Medulla oblongata (tissue), 1 donor: ENCODE data around the gene GPLD1.

ENCODE experiments used
- DNase-seq: peaks from one replicate; pipeline ENCODE4 v3.0.0-alpha.2; 2015; ENCODE audit errors: extremely low spot score

Gene GPLD1

DNA sequence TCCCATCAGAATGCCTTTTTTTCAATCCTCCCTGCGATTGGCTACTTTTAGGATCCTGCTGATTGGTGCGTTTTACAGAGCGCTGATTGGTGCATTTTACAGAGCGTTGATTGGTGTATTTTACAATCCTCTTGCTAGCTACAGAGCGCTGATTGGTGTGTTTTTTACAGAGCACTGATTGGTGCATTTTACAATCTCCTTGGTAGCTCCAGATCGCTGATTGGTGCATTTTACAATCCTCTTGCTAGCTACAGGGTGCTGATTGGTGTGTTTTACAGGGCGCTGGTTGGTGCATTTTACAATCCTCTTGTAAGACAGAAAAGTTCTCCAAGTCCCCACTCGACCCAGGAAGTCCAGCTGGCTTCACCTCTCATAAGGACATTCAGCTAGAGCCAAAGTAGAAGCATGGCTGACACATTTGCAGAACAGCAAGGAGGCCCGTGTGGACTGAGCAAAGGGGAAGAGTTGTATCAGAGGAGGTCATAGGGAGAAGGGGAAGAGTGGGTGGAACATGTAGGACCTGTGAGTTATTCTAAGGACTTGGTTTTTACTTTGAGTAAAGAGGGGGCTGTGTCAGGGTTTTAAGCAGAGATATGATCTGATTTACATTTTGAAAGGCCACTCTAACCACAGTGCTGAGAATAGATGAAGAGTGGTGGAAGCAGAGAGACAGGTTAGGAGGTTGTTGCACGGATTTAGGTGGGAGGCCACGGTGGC lies 8.0 kb upstream of the GPLD1 start:
- no peak for DNase-seq

DNA sequence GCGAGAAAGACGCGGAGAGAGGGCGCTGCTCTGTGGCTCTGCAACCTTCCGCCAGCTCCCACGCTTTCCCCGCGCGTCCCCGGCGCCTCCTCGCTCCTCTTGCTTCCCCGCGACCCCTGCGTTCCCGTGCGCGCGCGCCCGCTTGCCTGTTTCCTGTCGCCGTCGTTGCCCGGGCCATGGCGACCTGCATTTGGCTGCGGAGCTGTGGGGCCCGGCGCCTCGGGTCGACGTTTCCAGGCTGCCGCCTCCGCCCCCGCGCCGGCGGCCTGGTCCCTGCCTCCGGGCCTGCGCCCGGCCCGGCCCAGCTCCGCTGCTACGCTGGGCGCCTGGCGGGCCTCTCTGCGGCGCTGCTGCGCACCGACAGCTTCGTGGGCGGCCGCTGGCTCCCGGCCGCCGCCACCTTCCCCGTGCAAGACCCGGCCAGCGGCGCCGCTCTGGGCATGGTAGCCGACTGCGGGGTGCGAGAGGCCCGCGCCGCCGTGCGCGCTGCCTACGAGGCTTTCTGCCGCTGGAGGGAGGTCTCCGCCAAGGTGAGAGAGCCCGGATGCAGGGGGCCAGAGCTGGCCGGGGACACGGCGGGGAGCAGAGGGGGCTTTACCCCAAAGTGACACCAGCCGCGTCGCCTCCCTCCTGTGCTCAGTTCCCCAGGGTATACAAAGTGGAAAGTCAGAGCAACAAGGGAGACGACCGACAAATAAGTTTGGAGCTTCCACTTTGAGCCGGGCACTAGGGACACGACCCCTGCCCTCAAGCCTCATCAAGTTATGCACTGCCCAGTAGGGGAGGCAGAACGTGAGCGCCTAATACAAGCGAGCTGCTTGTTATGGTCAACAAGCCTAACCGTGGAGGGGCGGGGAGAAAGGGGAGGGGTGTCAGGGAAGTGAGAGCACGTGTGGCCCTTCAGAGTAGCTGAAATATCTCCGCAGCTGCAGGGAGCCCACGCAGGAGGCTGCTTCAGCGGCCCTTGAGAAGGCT lies 5.7 kb upstream of the GPLD1 start, which contains the start of gene ALDH5A1:
ALDH5A1 (plus strand) TSS at position 149 of the 975 bp plus-strand sequence; CDS start at position 177, 28 bp downstream.
- peak; percentile 45 for DNase-seq

- no peak for DNase-seq
These were observed 4.8 kb upstream of the GPLD1 start for GRCh38 chr6:24493945-24494820.

- no peak for DNase-seq
These were observed 3.1 kb upstream of the GPLD1 start for GRCh38 chr6:24492475-24492874.

DNA sequence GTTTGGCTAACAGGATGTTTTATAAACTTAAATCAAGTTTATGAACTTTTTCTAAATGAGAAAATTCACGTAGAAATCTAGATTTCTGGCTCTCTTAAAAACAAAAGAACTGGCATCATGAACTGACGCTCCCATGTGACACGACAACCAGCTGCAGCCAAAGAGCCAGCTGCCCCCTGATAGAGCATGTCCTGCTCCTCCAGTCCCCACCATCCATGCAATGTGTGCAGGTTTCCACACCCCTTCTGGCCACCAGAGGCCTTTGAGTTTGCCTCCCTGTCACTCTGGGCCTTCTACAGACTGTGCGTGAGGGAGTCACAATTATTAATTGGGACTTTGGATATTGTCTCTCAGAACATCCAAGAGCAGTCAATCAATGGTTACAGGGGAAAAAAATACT lies 1.6 kb upstream of the GPLD1 start:
- no peak for DNase-seq

DNA sequence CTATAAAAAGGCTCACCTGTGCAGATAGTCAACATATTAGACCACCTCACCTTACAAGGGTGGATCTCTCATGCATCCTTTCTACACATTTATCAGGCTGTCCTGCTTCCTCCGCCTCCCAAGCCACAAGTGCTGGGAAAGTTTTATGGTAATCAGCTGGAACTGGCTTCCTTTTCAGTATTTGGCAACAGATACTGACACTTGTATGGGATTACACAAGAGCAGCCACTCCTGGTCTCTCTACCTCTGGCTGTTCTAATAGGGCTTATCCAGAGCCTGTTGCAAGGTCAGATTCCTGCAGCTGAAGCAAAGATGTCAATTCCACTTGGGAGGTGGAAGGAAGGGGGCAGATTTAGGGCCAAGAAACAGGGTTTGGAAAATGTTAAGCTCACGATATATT lies 503 bp upstream of the GPLD1 start:
- DNase-seq, result no peak

GRCh38 chr6:24486065-24486464 lies 3.3 kb downstream of the GPLD1 start:
- no peak for DNase-seq

DNA sequence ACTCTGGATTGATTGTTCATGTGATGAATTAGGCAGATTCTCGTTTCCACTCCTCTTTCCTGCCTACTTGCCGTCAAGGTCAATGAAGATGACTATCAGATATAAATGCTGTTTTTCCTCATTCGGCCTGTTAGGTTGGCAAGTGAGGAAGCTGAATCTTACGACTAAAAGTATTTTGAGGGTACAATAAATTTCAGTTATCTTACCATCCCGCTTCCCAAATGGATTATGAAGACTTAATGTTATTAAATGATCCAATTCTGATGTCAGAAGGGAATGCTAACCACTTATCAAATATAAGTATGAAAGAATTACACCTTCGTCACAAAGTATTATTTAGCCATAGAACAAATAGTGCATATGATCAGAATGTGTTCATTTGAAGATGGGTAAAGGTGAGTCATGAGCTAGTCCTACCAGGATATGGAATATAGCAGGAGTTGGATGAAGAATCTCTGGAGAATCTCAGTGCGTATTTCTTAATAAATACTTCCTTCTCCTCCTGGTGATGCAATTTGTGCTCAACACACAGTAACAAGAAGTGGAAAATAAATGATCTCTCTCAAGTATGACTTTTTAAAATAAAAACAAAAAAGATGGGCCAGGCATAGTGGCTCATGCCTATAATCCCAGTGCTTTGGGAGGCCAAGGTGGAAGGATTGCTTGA lies 4.6 kb downstream of the GPLD1 start:
- no peak for DNase-seq

GRCh38 chr6:24481449-24481848 lies 7.9 kb downstream of the GPLD1 start:
- no peak for DNase-seq

DNA sequence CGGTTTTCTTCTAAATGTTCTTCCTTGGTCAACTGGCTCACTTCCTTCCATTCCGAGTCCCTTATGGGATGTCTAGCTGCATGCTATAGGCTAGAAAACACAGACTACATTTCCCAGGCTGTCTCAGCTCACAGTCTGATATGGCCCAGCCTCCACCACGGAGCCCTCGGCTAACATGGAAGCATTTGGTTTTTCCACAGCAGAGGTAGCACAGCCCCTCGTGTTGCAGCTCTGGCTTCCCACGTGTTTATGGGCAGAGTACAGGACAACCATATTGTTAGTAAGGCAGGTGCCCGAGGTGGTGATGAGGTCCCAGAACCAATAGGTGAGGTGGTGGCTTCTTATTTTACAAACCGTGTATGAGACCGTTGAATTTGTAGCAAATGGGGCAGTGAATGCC lies 8.7 kb downstream of the GPLD1 start:
- DNase-seq, result no peak

GRCh38 chr6:24478903-24479302 lies 10.5 kb downstream of the GPLD1 start:
- no peak for DNase-seq

DNA sequence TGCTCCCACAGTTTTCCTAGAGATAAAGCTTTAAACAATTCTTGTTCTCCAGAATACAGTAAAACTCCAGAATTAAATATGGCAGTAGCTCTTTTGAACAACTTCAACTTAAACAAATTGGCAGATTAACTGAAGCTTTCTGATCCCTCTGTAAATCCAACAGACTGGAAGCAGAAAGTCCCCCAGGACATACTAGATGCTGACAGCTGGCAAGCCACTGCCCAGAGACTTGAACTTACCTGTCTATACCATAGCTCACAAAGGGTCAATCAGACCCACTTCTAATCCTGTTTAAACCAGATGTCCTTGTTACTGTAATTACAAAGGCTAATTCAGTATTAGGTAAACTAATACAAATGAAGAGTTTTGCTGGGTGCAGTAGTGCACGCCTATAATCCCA lies 12.3 kb downstream of the GPLD1 start:
- DNase-seq, result no peak

DNA sequence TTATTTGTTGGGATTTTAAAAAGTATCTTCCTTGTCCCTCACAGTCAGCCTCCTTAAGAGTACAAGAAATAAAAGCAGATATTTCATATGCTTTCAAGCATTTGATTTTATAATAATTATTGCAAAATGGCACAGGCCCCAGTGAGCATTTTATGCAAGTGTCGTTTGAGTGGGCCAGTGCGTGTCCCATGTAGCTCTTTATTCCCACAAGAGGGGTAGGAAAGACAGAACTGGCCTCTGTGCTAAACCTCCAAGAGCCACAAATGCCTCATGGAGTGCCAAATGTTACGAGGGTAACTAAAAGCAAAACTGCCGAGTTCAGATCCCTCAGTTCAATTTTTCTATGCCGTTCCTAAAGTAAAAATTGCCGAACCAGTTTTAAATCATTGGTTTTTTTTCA lies 12.7 kb downstream of the GPLD1 start:
- no peak for DNase-seq

DNA sequence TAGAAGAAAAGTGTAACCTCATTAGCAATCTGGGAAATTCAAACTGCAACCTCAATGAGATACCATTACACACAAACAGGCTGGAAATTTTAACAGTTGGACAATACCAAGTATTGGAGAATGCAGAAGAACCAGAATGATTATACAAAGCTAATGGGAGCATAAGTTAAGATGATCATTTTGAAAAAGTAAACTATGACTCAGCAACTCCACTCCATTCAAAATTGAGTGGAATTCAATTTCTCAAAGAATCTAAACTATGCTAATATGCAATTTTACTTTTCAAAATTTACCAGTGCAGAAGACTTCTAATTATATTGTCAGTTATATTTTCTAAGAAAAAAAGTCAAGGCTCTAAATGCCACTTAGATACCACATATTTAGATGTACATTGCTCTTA lies 17.2 kb downstream of the GPLD1 start:
- DNase-seq, result no peak

DNA sequence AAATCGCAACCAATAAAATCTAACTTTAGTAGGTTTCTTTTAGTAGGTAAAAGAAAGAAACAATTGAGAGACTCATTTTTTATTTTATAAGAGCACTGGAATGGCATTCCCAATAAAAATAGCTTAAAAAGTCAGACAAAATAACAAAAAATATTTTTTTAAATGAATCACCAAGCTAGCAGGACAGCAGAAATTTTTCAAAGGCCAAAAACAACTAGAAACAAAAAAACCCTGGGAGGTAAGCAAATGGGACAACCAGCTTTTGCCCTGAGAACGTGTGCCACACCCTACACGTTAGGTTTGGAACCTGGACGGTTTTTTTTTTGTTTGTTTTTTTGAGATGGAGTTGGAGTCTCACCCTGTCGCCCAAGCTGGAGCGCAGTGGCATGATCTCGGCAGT lies 19.6 kb downstream of the GPLD1 start:
- DNase-seq, result no peak

DNA sequence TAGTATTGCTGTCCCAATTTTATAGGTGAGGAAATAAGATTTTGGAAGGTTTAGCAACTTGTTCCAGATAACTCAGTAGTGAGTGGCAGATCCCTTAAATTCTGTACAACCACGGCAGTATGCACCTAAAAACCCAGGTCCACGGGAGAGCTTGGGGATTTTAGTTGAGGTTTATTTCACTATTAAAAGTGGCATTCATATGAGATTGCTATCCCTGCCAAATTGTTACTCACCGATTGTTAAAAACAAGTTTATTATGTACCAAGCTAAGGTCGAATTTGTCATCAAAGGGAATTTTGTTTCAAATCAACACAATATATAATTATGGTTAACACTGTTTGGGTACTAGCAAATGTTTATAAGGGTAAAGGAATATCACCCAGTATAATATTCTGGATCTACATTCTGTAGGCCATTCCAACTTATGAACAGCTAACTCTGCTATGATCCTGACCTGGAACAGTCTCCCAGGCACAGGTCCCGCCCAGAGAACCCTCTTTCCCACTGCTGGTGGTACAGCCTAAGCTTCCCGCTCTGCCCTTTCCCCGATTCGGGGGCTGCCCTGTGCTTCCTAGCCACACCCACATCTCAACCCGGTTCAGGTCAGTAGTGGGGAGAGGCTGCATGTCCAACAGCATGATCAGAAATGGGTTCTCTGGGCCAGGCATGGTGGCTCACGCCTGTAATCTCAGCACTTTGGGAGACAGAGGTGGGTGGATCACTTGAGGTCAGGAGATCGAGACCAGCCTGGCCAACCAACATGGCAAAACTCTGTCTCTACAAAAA lies 24.9 kb downstream of the GPLD1 start:
- no peak for DNase-seq

GRCh38 chr6:24460966-24461365 lies 28.4 kb downstream of the GPLD1 start:
- no peak for DNase-seq

- DNase-seq, result no peak
These were observed 30.4 kb downstream of the GPLD1 start for GRCh38 chr6:24458941-24459340.

- DNase-seq, result no peak
These were observed 31.2 kb downstream of the GPLD1 start for GRCh38 chr6:24458134-24458533.

DNA sequence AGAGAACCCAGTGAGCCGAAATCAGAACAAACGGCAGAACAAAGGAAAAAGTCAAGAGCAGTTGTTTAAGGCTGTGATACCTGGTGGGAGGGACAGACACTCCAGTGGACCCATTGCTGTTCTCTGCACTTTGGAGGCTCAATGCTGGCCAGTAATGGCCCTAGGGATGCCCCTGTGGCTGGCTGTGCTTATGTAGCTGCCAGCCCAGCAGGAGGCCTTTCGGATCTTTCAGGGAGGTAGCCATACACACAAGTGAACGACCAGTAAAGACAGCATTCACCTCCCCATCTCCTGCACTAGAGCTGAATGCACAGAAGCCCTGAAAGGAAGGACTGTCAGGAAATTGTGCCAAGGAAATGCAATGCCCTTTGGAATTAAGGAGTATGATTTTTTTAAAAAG lies 34.3 kb downstream of the GPLD1 start:
- DNase-seq, result no peak

DNA sequence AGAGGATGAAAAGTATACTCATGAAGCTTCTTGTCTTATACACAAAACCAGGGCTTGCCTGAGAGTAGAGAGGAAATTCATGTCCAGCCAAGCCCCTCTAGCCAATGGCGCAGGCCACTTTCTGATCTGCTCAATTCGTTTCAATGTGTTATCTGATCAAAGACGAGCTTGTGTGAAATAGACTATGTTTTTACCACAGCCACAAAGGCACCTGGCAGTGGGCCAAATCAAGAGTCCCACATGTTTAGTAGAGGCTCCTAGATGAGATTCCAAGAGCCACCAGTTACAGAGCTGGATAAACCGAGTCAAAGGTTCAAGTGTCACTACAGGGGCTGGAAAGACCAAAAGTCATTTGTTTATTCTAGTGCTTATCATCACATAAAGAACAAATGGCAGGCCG lies 34.9 kb downstream of the GPLD1 start:
- no peak for DNase-seq
